Measurements from ENCODE around the gene PDLIM7.

PDLIM7 gene

GRCh38 chr5:177524539-177524900 lies 27.1 kb upstream of the PDLIM7 start:
- no peak for DNase-seq

GRCh38 chr5:177523711-177524538 lies 26.5 kb upstream of the PDLIM7 start:
- no peak for DNase-seq

- no peak for DNase-seq
Observed at GRCh38 chr5:177520916-177521513, 23.6 kb upstream of the PDLIM7 start.

GRCh38 chr5:177520271-177520670 lies 22.9 kb upstream of the PDLIM7 start:
- DNase-seq, result no peak

- DNase-seq, result no peak
Observed at GRCh38 chr5:177519463-177520235, 22.2 kb upstream of the PDLIM7 start.

- DNase-seq, result peak; percentile 97
Observed at GRCh38 chr5:177516601-177517568, 19.5 kb upstream of the PDLIM7 start, which contains the start of gene DDX41. DDX41 (minus strand) TSS chr5:177516961; CDS start chr5:177516945, 16 bp downstream.

DNA sequence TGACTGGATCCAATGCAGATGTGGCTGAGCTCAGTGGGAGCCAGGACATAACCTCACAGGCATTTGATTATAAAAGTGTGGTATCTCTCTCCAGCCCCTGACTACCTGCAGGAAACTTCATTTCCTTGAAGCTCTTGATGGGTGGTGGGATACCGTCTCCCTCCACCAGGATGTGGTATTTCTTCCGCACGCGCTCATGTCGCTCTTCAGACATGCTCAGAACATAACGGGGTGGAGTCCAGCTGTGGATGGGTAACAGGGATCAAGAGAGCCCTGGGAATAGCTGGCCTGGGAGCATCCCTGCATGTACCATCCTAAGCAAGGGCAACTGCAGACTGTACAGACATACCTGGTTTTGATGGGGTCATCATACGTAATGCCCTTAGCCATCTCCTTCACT lies 18.2 kb upstream of the PDLIM7 start:
- no peak for DNase-seq

DNA sequence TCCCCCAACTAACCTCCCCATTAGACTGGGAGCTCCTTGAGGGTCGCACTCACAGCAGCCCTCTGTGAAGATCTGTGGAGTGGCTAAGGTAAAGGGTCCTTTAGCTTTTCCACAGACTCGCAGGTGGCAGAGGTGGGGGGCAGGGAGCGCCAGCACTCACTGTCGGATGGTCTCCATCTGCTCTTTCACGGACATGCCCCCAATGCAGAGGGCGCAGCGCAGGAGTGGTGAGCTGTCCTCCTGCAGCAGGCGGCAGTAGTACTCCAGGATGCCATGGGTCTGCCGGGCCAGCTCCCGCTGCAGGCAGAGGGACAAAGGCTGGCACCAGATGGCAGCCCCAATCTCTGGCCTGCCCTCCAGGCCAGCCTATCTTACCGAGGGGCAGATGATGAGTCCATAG lies 17.1 kb upstream of the PDLIM7 start:
- no peak for DNase-seq

- no peak for DNase-seq
Observed at GRCh38 chr5:177513500-177513899, 16.1 kb upstream of the PDLIM7 start.

- no peak for DNase-seq
Observed at GRCh38 chr5:177512736-177513380, 15.5 kb upstream of the PDLIM7 start.

- no peak for DNase-seq
Observed at GRCh38 chr5:177511796-177512675, 14.6 kb upstream of the PDLIM7 start.

- no peak for DNase-seq
Observed at GRCh38 chr5:177511181-177511580, 13.8 kb upstream of the PDLIM7 start.

DNA sequence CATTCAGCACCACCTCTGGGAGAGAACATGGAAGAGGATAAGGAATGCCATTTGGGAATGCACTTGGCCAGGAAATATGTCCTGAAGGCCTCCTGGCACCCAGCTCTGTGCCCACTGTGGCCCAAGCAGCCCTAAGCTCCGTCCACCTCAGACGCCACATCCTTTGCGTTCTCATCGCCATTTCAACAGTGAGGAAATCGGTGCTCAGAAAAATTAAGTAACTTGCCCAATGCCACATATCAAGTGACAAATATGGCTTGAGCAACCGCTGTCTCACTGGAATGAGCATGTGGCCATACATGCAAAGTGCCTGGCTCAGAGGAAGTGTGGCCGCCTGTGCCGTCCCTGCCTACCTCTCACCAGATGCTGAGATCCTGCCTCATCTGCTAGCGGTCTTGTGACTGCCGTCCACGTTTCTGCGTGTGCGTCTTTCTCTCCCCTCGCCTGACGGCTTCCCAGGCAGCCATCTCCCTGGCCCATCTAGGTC lies 13.2 kb upstream of the PDLIM7 start:
- DNase-seq, result no peak

- DNase-seq, result no peak
Observed at GRCh38 chr5:177509991-177510566, 12.7 kb upstream of the PDLIM7 start.

DNA sequence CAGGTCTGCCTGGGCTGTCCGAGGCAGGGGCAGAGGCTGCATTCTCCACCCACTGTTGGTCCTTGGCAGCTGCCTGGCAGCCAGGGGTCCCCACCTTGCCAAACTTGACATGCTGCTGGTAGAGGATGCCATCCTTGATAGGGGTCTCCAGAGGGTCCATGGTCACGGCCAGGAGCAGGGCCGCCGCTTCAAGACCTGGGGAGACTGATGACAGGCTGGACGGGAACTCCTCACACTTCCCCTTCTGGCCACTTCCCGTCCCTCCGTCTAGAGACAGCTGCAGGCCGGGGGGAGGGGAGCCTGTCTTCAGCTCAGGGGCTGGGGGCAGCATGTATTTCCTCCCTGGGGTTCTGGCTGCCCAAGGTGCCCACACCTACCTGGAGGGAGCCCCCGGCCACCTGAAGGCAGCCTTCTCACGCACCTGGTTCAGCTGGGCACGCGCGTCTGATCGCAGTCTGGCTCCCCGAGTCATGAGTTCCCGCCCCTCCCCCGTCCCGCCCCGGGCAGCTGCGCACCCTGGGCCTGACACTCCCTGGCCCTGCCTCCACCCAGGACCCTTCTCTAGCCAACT lies 12.1 kb upstream of the PDLIM7 start, which contains the start of gene DOK3:
DOK3 (minus strand) TSS at position 446 of the 571 bp plus-strand sequence; CDS start at position 160, 286 bp downstream.
- DNase-seq, result no peak

GRCh38 chr5:177508837-177509236 lies 11.4 kb upstream of the PDLIM7 start:
- no peak for DNase-seq

DNA sequence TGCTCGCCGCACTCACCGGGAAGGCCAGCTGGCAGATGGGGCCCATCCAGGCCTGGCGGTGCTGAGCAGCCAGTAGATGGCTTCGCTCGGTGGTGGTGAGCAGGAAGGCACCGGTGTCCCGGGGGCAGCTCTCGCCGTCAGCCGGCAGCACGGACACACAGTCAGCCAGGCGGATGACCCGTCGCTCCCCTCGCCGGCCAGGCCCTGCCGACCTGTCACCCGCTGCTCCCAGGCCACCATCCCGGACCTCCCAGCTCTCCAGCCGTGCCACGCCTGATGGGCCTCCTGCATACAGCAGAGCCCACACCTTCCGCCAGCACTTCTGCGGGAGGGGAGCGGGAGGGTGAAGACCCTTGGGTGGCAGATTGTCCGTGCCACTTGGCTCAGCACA lies 10.8 kb upstream of the PDLIM7 start:
- no peak for DNase-seq

- no peak for DNase-seq
Observed at GRCh38 chr5:177507596-177508220, 10.3 kb upstream of the PDLIM7 start.

- DNase-seq, result no peak
Observed at GRCh38 chr5:177507165-177507564, 9.8 kb upstream of the PDLIM7 start.
